HEK293 (cell line): ENCODE results near the gene VCL.

Experiments
- AEBP2 ChIP-seq: fragments of 450-650 bp; formaldehyde crosslinking; IDR thresholded peaks from 2 replicates; pipeline ENCODE4 v1.5.1; 2016; ENCODE audit warnings: missing biosample characterization, missing genetic modification characterization, borderline replicate concordance
- KLF1 ChIP-seq: fragments of 450-650 bp; formaldehyde crosslinking; IDR thresholded peaks from 2 replicates; pipeline ENCODE4 v1.5.1; 2016; ENCODE audit warnings: missing biosample characterization, missing genetic modification characterization
- KLF10 ChIP-seq: fragments of 450-650 bp; IDR thresholded peaks from 2 replicates; pipeline ENCODE4 v1.5.1; 2018; ENCODE audit warnings: missing biosample characterization, mild to moderate bottlenecking, missing genetic modification characterization
- KLF9 ChIP-seq: fragments of 450-650 bp; formaldehyde crosslinking; IDR thresholded peaks from 2 replicates; pipeline ENCODE4 v1.5.1; 2016; ENCODE audit warnings: missing biosample characterization, missing genetic modification characterization, low read depth
- MZF1 ChIP-seq: fragments of 450-650 bp; formaldehyde crosslinking; IDR thresholded peaks from 2 replicates; pipeline ENCODE4 v1.5.1; 2017; ENCODE audit warnings: missing biosample characterization, missing genetic modification characterization, borderline replicate concordance
- SP7 ChIP-seq: fragments of 450-650 bp; formaldehyde crosslinking; IDR thresholded peaks from 2 replicates; pipeline ENCODE4 v1.5.1; 2016; ENCODE audit warnings: missing biosample characterization, missing genetic modification characterization
- TSHZ1 ChIP-seq: fragments of 450-650 bp; formaldehyde crosslinking; IDR thresholded peaks from 2 replicates; pipeline ENCODE4 v1.5.1; 2016; ENCODE audit warnings: missing biosample characterization, missing genetic modification characterization, borderline replicate concordance
- YY2 ChIP-seq: fragments of 450-650 bp; formaldehyde crosslinking; IDR thresholded peaks from 2 replicates; pipeline ENCODE4 v1.5.1; 2016; ENCODE audit warnings: missing biosample characterization, missing genetic modification characterization
- ZFP69B ChIP-seq: fragments of 450-650 bp; formaldehyde crosslinking; IDR thresholded peaks from 2 replicates; pipeline ENCODE4 v1.5.1; 2016; ENCODE audit warnings: missing biosample characterization, missing genetic modification characterization
- ZNF10 ChIP-seq: fragments of 450-650 bp; formaldehyde crosslinking; IDR thresholded peaks from 2 replicates; pipeline ENCODE4 v1.5.1; 2017; ENCODE audit warnings: missing biosample characterization, missing genetic modification characterization
- ZNF121 ChIP-seq: fragments of 450-650 bp; formaldehyde crosslinking; IDR thresholded peaks from 2 replicates; pipeline ENCODE4 v1.5.1; 2016; ENCODE audit warnings: missing biosample characterization, missing genetic modification characterization
- ZNF140 ChIP-seq: fragments of 450-650 bp; formaldehyde crosslinking; IDR thresholded peaks from 2 replicates; pipeline ENCODE4 v1.5.1; 2016; ENCODE audit warnings: missing biosample characterization, missing genetic modification characterization
- ZNF148 ChIP-seq: fragments of 450-650 bp; formaldehyde crosslinking; IDR thresholded peaks from 2 replicates; pipeline ENCODE4 v1.5.0; 2017; ENCODE audit warnings: missing biosample characterization, missing genetic modification characterization, borderline replicate concordance
- ZNF18 ChIP-seq: fragments of 450-650 bp; formaldehyde crosslinking; IDR thresholded peaks from 2 replicates; pipeline ENCODE4 v1.5.1; 2016; ENCODE audit warnings: missing biosample characterization, missing genetic modification characterization
- ZNF184 ChIP-seq: fragments of 450-650 bp; IDR thresholded peaks from 2 replicates; pipeline ENCODE4 v1.5.1; 2018; ENCODE audit warnings: missing biosample characterization, mild to moderate bottlenecking, missing genetic modification characterization
- ZNF19 ChIP-seq: fragments of 450-650 bp; formaldehyde crosslinking; IDR thresholded peaks from 2 replicates; pipeline ENCODE4; 2016; ENCODE audit warnings: missing biosample characterization, missing genetic modification characterization, low read depth
- ZNF202 ChIP-seq: fragments of 450-650 bp; formaldehyde crosslinking; IDR thresholded peaks from 2 replicates; pipeline ENCODE4 v1.5.1; 2016; ENCODE audit warnings: missing biosample characterization, missing genetic modification characterization, borderline replicate concordance
- ZNF211 ChIP-seq: fragments of 450-650 bp; formaldehyde crosslinking; IDR thresholded peaks from 2 replicates; pipeline ENCODE4 v1.5.1; 2016; ENCODE audit warnings: low read depth, missing biosample characterization, missing genetic modification characterization
- ZNF214 ChIP-seq: fragments of 450-650 bp; formaldehyde crosslinking; IDR thresholded peaks from 2 replicates; pipeline ENCODE4 v1.5.1; 2017; ENCODE audit warnings: missing biosample characterization, mild to moderate bottlenecking, missing genetic modification characterization, borderline replicate concordance
- ZNF24 ChIP-seq: fragments of 450-650 bp; formaldehyde crosslinking; IDR thresholded peaks from 2 replicates; pipeline ENCODE4 v1.5.1; 2016; ENCODE audit warnings: missing biosample characterization, missing genetic modification characterization
- ZNF280C ChIP-seq: fragments of 450-650 bp; formaldehyde crosslinking; IDR thresholded peaks from 2 replicates; pipeline ENCODE4 v1.5.1; 2016; ENCODE audit warnings: missing biosample characterization, missing genetic modification characterization
- ZNF335 ChIP-seq: fragments of 450-650 bp; formaldehyde crosslinking; conservative IDR thresholded peaks from 2 replicates; pipeline ENCODE4 v1.5.1; 2016; ENCODE audit warnings: missing biosample characterization, missing genetic modification characterization
- ZNF366 ChIP-seq: fragments of 450-650 bp; formaldehyde crosslinking; conservative IDR thresholded peaks from 2 replicates; pipeline ENCODE4 v1.5.1; 2016; ENCODE audit warnings: missing biosample characterization, missing genetic modification characterization
- ZNF426 ChIP-seq: fragments of 450-650 bp; formaldehyde crosslinking; IDR thresholded peaks from 2 replicates; pipeline ENCODE4 v1.5.1; 2017; ENCODE audit warnings: missing biosample characterization, missing genetic modification characterization, mild to moderate bottlenecking, inconsistent platforms, moderate library complexity
- ZNF433 ChIP-seq: fragments of 450-650 bp; formaldehyde crosslinking; IDR thresholded peaks from 2 replicates; pipeline ENCODE4 v1.5.1; 2016; ENCODE audit warnings: missing biosample characterization, missing genetic modification characterization, low read depth
- ZNF501 ChIP-seq: fragments of 450-650 bp; formaldehyde crosslinking; IDR thresholded peaks from 2 replicates; pipeline ENCODE4 v1.5.1; 2016; ENCODE audit warnings: missing biosample characterization, missing genetic modification characterization
- ZNF558 ChIP-seq: fragments of 450-650 bp; formaldehyde crosslinking; IDR thresholded peaks from 2 replicates; pipeline ENCODE4 v1.5.1; 2016; ENCODE audit warnings: missing biosample characterization, missing genetic modification characterization
- ZNF660 ChIP-seq: fragments of 450-650 bp; IDR thresholded peaks from 2 replicates; pipeline ENCODE4 v1.5.1; 2018; ENCODE audit warnings: missing biosample characterization, mild to moderate bottlenecking, missing genetic modification characterization
- ZNF701 ChIP-seq: fragments of 450-650 bp; formaldehyde crosslinking; IDR thresholded peaks from 2 replicates; pipeline ENCODE4 v1.5.1; 2016; ENCODE audit warnings: missing biosample characterization, missing genetic modification characterization
- ZSCAN30 ChIP-seq: fragments of 450-650 bp; IDR thresholded peaks from 2 replicates; pipeline ENCODE4 v1.5.1; 2018; ENCODE audit warnings: missing biosample characterization, mild to moderate bottlenecking, missing genetic modification characterization, moderate library complexity

VCL gene

GRCh38 chr10:73948947-73949633, 48.8 kb upstream of the VCL start (continued):
- TF ChIP-seq TSHZ1 (tag by site-specific recombination) (no peak), ZNF660 (tag by site-specific recombination) (no peak), ZNF184 (no peak), ZNF501 (tag by site-specific recombination) (no peak), ZSCAN30 (tag by site-specific recombination) (no peak), KLF1 (tag by site-specific recombination) (no peak), SP7 (no peak), ZNF426 (peak; percentile 86), ZNF24 (tag by site-specific recombination) (no peak), ZNF10 (tag by site-specific recombination) (no peak), ZNF701 (no peak), ZNF121 (tag by site-specific recombination) (no peak), YY2 (tag by site-specific recombination) (no peak), ZNF558 (tag by site-specific recombination) (peak; percentile 70; the same call in 1 of the 2 replicates), ZNF18 (tag by site-specific recombination) (no peak), ZNF211 (tag by site-specific recombination) (no peak), ZNF140 (peak; percentile 80), ZNF280C (no peak), ZNF433 (tag by site-specific recombination) (peak; percentile 81), ZNF335 (tag by site-specific recombination) (no peak), KLF9 (tag by site-specific recombination) (no peak), ZFP69B (no peak), ZNF214 (no peak; the same call in 1 of the 2 replicates), ZNF202 (tag by site-specific recombination) (peak; percentile 95), ZNF148 (tag by site-specific recombination) (no peak), ZNF19 (tag by site-specific recombination) (0 out of 2 replicates have a peak, but pooled peaks have one; percentile 30), MZF1 (tag by site-specific recombination) (no peak; the same call in 1 of the 2 replicates), ZNF366 (no peak), AEBP2 (tag by site-specific recombination) (peak; percentile 70; the same call in 1 of the 2 replicates), KLF10 (tag by site-specific recombination) (no peak)
